ENCODE results near the gene CHRNB2.

CHRNB2 gene

GRCh38 chr1:154626456-154627256, 59.1 kb downstream of the CHRNB2 start:
- TF ChIP-seq, protein P1, sequence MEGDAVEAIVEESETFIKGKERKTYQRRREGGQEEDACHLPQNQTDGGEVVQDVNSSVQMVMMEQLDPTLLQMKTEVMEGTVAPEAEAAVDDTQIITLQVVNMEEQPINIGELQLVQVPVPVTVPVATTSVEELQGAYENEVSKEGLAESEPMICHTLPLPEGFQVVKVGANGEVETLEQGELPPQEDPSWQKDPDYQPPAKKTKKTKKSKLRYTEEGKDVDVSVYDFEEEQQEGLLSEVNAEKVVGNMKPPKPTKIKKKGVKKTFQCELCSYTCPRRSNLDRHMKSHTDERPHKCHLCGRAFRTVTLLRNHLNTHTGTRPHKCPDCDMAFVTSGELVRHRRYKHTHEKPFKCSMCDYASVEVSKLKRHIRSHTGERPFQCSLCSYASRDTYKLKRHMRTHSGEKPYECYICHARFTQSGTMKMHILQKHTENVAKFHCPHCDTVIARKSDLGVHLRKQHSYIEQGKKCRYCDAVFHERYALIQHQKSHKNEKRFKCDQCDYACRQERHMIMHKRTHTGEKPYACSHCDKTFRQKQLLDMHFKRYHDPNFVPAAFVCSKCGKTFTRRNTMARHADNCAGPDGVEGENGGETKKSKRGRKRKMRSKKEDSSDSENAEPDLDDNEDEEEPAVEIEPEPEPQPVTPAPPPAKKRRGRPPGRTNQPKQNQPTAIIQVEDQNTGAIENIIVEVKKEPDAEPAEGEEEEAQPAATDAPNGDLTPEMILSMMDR (IDR thresholded peaks at IDR 0.05; ENCODE audit: control extremely low read depth, extremely low read depth, low read depth, missing control alignments): no peak
- CTCF ChIA-PET: interaction anchor here (0.8 to 3.2 kb wide), 7 partner anchors 9 to 335 kb away, joined by 3 to 13 read pairs (median 3); partner anchors contain the start of gene PYGO2
- DNase-seq (ENCODE audit: extremely low spot score): no peak
- POLR2A ChIA-PET: no interaction called here

- TF ChIP-seq, protein P1 (IDR thresholded peaks at IDR 0.05; ENCODE audit: control extremely low read depth, extremely low read depth, low read depth, missing control alignments): no peak
- DNase-seq (ENCODE audit: extremely low spot score): peak; percentile 84
- CTCF ChIA-PET: interaction anchor here (0.8 to 3.2 kb wide), 7 partner anchors 10 to 335 kb away, joined by 3 to 13 read pairs (median 3); partner anchors contain the start of gene PYGO2
- POLR2A ChIA-PET: no interaction called here
These were observed 59.9 kb downstream of the CHRNB2 start for GRCh38 chr1:154627257-154628120.

GRCh38 chr1:154628121-154628405, 60.5 kb downstream of the CHRNB2 start:
- CTCF ChIA-PET: interaction anchor here (1.4 to 3.2 kb wide), 2 partner anchors 18 to 39 kb away, joined by 3 to 13 read pairs; no protein-coding TSS in a partner anchor
- no peak for DNase-seq (ENCODE audit: extremely low spot score)
- TF ChIP-seq, protein P1 (IDR thresholded peaks at IDR 0.05; ENCODE audit: control extremely low read depth, extremely low read depth, low read depth, missing control alignments): no peak
- POLR2A ChIA-PET: no interaction called here

DNA sequence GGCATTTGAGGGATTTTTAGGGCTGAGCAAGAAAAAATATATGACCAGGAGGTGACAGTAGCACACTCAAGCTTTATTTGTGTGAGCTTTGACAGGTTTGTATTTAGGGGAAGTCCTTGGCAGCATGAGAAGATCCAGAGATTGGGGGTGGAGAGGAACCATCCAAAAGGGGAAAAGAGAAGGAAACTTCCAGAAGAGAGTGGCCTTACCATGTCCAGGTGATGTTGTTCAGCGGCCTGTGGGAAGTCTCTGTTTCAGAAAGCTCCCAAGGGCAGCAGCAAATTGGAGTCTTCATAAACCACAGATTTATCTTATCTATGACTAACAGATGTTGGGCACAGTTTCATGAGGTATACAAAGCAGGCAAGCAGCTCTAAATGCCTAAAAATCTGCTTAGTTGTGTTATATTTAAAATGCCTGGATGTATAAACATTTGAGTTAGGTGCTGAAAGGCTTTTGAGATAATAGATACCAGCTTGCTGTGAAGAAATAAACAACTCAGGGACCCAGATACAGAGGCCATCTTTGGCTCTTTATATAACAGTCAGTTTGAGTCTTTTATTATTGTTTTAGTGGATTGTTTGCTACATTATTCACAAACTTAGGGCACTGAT, 61.6 kb downstream of the CHRNB2 start:
- CTCF ChIA-PET: interaction anchor here (1.4 kb wide), 1 partner anchor 38 kb away, joined by 3 read pairs; no protein-coding TSS in a partner anchor
- TF ChIP-seq, protein P1 (IDR thresholded peaks at IDR 0.05; ENCODE audit: control extremely low read depth, extremely low read depth, low read depth, missing control alignments): no peak
- POLR2A ChIA-PET: no interaction called here
- DNase-seq (ENCODE audit: extremely low spot score): no peak

All from GM10248 (cell line).